Trophoblast cell (in vitro differentiated cells and primary cell): ENCODE data around the gene STS.

Source experiments
- DNase-seq, 2 donors: peaks; one replicate each; pipeline ENCODE4 v3.0.0-alpha.2; 2016
- H2AFZ ChIP-seq: 2 replicates; pipeline ENCODE4 v1.6.1; 2013; ENCODE audit warnings: low read length, moderate library complexity, mild to moderate bottlenecking; ENCODE audit not compliant: insufficient read depth, poor library complexity
- H2AK5ac ChIP-seq: 2 replicates; pipeline ENCODE4 v1.6.1; 2013; ENCODE audit warnings: mild to moderate bottlenecking, low read length
- H2BK120ac ChIP-seq: 2 replicates; pipeline ENCODE4 v1.6.1; 2013; ENCODE audit warnings: low read length, mild to moderate bottlenecking, moderate library complexity; ENCODE audit not compliant: insufficient read depth, poor library complexity
- H2BK12ac ChIP-seq: 2 replicates; pipeline ENCODE4 v1.6.1; 2013; ENCODE audit warnings: mild to moderate bottlenecking, low read length, moderate library complexity
- H2BK5ac ChIP-seq: 2 replicates; pipeline ENCODE4 v1.6.1; 2013; ENCODE audit warnings: low read length, low read depth, moderate library complexity, mild to moderate bottlenecking; ENCODE audit not compliant: poor library complexity
- H3K14ac ChIP-seq: 2 replicates; pipeline ENCODE4 v1.6.1; 2013; ENCODE audit warnings: mild to moderate bottlenecking, low read length
- H3K18ac ChIP-seq: 2 replicates; pipeline ENCODE4 v1.6.1; 2013; ENCODE audit warnings: mild to moderate bottlenecking, low read length
- H3K23ac ChIP-seq: 2 replicates; pipeline ENCODE4 v1.6.1; 2013; ENCODE audit warnings: low read length
- H3K27ac ChIP-seq: 2 replicates; pipeline ENCODE4 v1.5.1; 2013; ENCODE audit warnings: low read depth, mild to moderate bottlenecking, inconsistent platforms, low read length, moderate library complexity
- H3K27me3 ChIP-seq: 2 replicates; pipeline ENCODE4 v1.6.1; 2013; ENCODE audit warnings: inconsistent platforms, mild to moderate bottlenecking, low read length, moderate library complexity; ENCODE audit not compliant: insufficient read depth
- H3K36me3 ChIP-seq, 2 experiments: 1 replicate in 1 of 2; 2 replicates in 1 of 2; pipeline ENCODE4 v1.6.1; 2013; ENCODE audit warnings: low read length in 2 of 2, mild to moderate bottlenecking in 2 of 2, moderate library complexity in 1 of 2; ENCODE audit not compliant: insufficient read depth in 2 of 2, control insufficient read depth in 1 of 2
- H3K4ac ChIP-seq: 2 replicates; pipeline ENCODE4 v1.6.1; 2013; ENCODE audit warnings: low read depth, mild to moderate bottlenecking, low read length, moderate library complexity
- H3K4me1 ChIP-seq, 2 experiments: 1 replicate in 1 of 2; 2 replicates in 1 of 2; pipeline ENCODE4 v1.6.1; 2013; ENCODE audit warnings: low read length in 2 of 2, mild to moderate bottlenecking in 2 of 2, moderate library complexity in 1 of 2; ENCODE audit not compliant: insufficient read depth in 2 of 2, control insufficient read depth in 1 of 2
- H3K4me2 ChIP-seq: 2 replicates; pipeline ENCODE4 v1.6.1; 2013; ENCODE audit warnings: inconsistent platforms, mild to moderate bottlenecking, low read length, moderate library complexity
- H3K4me3 ChIP-seq: 2 replicates; pipeline ENCODE4 v1.5.1; 2013; ENCODE audit warnings: mild to moderate bottlenecking, low read depth, low read length, inconsistent platforms
- H3K79me1 ChIP-seq: one replicate; pipeline ENCODE4 v1.6.1; 2013; ENCODE audit warnings: low read length
- H3K79me2 ChIP-seq: 2 replicates; pipeline ENCODE4 v1.6.1; 2013; ENCODE audit warnings: low read length, mild to moderate bottlenecking; ENCODE audit not compliant: control insufficient read depth, insufficient read depth, poor library complexity
- H3K9ac ChIP-seq: 2 replicates; pipeline ENCODE4 v1.6.1; 2013; ENCODE audit warnings: mild to moderate bottlenecking, low read length
- H3K9me3 ChIP-seq: 2 replicates; pipeline ENCODE4 v1.6.1; 2013; ENCODE audit warnings: low read depth, mild to moderate bottlenecking, control low read depth, inconsistent platforms, low read length; ENCODE audit not compliant: insufficient read depth
- H4K12ac ChIP-seq: 2 replicates; pipeline ENCODE4 v1.6.1; 2013; ENCODE audit warnings: low read depth, mild to moderate bottlenecking, low read length, moderate library complexity
- H4K8ac ChIP-seq: 2 replicates; pipeline ENCODE4 v1.6.1; 2013; ENCODE audit warnings: low read depth, mild to moderate bottlenecking, low read length, moderate library complexity
- H4K91ac ChIP-seq: one replicate; pipeline ENCODE4 v1.6.1; 2013; ENCODE audit warnings: low read depth, mild to moderate bottlenecking, low read length, moderate library complexity
- WGBS: extraction: QIAGEN DNeasy Blood & Tissue Kit; methylation state at CpG from one replicate; pipeline ENCODE4 v1.1.7; 2013; ENCODE audit warnings: missing lambda C conversion rate; ENCODE audit not compliant: insufficient read length, insufficient coverage; ENCODE audit errors: extremely low coverage; 5-methylcytosine and 5-hydroxymethylcytosine counted together

Gene STS

DNA sequence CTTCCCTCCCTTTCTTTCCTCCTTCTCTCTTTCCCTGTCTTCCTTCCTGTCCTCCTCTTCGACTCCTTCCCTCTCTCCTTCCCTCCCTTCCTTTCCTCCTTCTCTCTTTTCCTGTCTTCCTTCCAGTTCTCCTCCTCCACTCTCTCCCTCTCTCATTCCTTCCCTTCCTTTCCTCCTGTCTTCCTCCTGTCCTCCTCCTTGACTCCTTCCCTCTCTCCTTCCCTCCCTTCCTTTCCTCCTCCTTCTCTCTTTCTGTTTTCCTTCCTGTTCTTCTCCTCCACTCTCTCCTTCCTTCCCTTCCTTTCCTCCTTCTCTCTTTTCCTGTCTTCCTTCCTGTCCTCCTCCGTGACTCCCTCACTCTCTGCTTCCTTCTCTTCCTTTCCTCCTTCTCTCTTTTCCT, 5.7 kb downstream of the STS start:
- Histone ChIP-seq H3K18ac (no peak overlapping the region), H2AK5ac (no peak overlapping the region), H3K23ac (no peak overlapping the region), H2BK120ac (no peak overlapping the region), H3K14ac (no peak overlapping the region), H3K4me3 (no peak overlapping the region), H3K4me1 (no peaks in the 10 kb centered on the region), H3K4ac (no peak overlapping the region), H3K9ac (no peak overlapping the region), H3K4me2 (no peak overlapping the region), H3K9me3 (no peaks in the 10 kb centered on the region), H3K27me3 (no peaks in the 10 kb centered on the region), H3K79me2 (peaks cover 1% of the 10 kb centered on the region), H4K91ac (no peak overlapping the region), H3K79me1 (no peaks in the 10 kb centered on the region), H2BK5ac (no peak overlapping the region), H4K8ac (no peak overlapping the region), H3K36me3 (no peaks in the 10 kb centered on the region), H2BK12ac (no peak overlapping the region), H4K12ac (no peak overlapping the region), H3K27ac (no peak overlapping the region), H2AFZ (no peak overlapping the region)
- no peak for DNase-seq
- WGBS, result no CpG with 5 or more reads among the region's 2 CpGs

DNA sequence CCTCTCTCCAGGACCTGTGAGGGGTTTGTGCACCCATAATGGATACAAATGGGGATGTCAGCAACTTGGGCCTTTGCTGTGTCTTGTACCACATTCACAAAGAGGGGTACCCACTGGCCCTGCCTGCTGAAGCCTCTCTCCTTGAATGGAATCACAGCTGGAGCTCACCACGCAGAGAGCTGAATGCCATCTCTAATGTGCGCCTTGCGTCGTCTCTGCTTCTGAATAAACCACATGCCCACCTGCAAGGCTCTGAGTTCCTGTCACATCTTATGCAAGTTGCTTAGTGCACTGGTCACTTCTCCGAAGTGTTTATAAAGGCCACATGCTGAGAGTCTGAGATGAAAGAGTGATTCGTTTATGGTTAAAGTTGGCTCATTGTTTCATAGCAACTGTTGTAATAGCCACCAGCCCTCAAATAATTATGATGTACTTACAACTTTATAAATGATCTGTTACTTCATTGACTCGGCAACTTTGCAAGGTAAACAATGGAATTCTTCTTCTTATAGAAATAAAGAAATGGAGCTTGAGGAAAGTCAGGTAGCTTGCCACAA, 6.6 kb downstream of the STS start:
- Histone ChIP-seq H3K4me2 (no peak overlapping the region), H3K9ac (no peak overlapping the region), H3K36me3 (no peaks in the 10 kb centered on the region), H3K4ac (no peak overlapping the region), H4K8ac (no peak overlapping the region), H3K27ac (no peak overlapping the region), H2BK12ac (no peak overlapping the region), H3K9me3 (no peaks in the 10 kb centered on the region), H2AFZ (no peak overlapping the region), H3K14ac (no peak overlapping the region), H3K27me3 (no peaks in the 10 kb centered on the region), H3K79me2 (no peaks in the 10 kb centered on the region), H2BK5ac (no peak overlapping the region), H3K4me1 (no peaks in the 10 kb centered on the region), H3K79me1 (no peaks in the 10 kb centered on the region), H3K4me3 (no peak overlapping the region), H2BK120ac (no peak overlapping the region), H2AK5ac (no peak overlapping the region), H4K12ac (no peak overlapping the region), H3K18ac (no peak overlapping the region), H3K23ac (no peak overlapping the region), H4K91ac (no peak overlapping the region)
- no CpG with 5 or more reads among the region's 7 CpGs for WGBS
- no peak for DNase-seq

GRCh38 chrX:7155163-7155562, 7.7 kb downstream of the STS start:
- Histone ChIP-seq H2BK120ac (no peak overlapping the region), H4K8ac (no peak overlapping the region), H3K79me1 (no peaks in the 10 kb centered on the region), H2AK5ac (no peak overlapping the region), H3K79me2 (no peaks in the 10 kb centered on the region), H3K27ac (no peak overlapping the region), H3K14ac (no peak overlapping the region), H3K9me3 (no peaks in the 10 kb centered on the region), H3K4me2 (no peak overlapping the region), H3K23ac (no peak overlapping the region), H3K27me3 (no peaks in the 10 kb centered on the region), H3K4ac (no peak overlapping the region), H3K4me3 (no peak overlapping the region), H4K12ac (no peak overlapping the region), H2BK5ac (no peak overlapping the region), H3K18ac (no peak overlapping the region), H4K91ac (no peak overlapping the region), H3K9ac (no peak overlapping the region), H3K36me3 (no peaks in the 10 kb centered on the region), H3K4me1 (no peaks in the 10 kb centered on the region), H2BK12ac (no peak overlapping the region), H2AFZ (no peak overlapping the region)
- WGBS, result no CpG with 5 or more reads among the region's 1 CpG
- DNase-seq, result no peak

DNA sequence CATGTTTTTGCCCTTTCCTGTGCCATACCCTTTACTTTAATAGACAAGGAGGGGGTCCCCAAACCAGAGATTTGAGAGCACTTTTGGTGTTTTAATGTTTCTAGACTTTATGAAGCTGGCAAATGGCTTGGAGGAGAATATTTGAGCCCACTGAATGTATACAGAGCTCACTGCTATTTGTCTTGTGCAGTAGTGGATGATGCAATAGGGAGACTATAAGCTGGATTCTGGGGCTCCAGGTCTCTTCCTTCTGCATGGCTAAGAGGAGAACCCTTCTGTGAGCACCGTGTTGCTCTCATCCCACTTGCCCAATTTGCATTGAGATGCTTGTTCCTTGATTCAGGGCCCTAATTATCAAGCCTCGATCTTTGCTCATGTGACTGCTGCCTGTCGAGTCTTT, 9.4 kb downstream of the STS start:
- Histone ChIP-seq H3K4ac (no peak overlapping the region), H3K27me3 (no peaks in the 10 kb centered on the region), H3K79me2 (no peaks in the 10 kb centered on the region), H3K36me3 (no peaks in the 10 kb centered on the region), H3K9me3 (no peaks in the 10 kb centered on the region), H4K12ac (no peak overlapping the region), H3K4me1 (no peaks in the 10 kb centered on the region), H2BK120ac (no peak overlapping the region), H4K8ac (no peak overlapping the region), H3K23ac (no peak overlapping the region), H3K4me2 (no peak overlapping the region), H3K79me1 (no peaks in the 10 kb centered on the region), H2BK12ac (no peak overlapping the region), H3K4me3 (no peak overlapping the region), H2AFZ (no peak overlapping the region), H4K91ac (no peak overlapping the region), H2BK5ac (no peak overlapping the region), H3K14ac (no peak overlapping the region), H3K27ac (no peak overlapping the region), H2AK5ac (no peak overlapping the region), H3K18ac (no peak overlapping the region), H3K9ac (no peak overlapping the region)
- no CpG with 5 or more reads among the region's 3 CpGs for WGBS
- DNase-seq, result no peak
